ENCODE data around the gene TBX3. TPM values are rescaled to one million over a fixed set of nuclear protein-coding genes. Genes with fewer than 3 reads are reported as not detected.

The TBX3 gene
- total RNA-seq, 2 donors from 2014 or later, result 4.2 to 7.6 TPM

DNA sequence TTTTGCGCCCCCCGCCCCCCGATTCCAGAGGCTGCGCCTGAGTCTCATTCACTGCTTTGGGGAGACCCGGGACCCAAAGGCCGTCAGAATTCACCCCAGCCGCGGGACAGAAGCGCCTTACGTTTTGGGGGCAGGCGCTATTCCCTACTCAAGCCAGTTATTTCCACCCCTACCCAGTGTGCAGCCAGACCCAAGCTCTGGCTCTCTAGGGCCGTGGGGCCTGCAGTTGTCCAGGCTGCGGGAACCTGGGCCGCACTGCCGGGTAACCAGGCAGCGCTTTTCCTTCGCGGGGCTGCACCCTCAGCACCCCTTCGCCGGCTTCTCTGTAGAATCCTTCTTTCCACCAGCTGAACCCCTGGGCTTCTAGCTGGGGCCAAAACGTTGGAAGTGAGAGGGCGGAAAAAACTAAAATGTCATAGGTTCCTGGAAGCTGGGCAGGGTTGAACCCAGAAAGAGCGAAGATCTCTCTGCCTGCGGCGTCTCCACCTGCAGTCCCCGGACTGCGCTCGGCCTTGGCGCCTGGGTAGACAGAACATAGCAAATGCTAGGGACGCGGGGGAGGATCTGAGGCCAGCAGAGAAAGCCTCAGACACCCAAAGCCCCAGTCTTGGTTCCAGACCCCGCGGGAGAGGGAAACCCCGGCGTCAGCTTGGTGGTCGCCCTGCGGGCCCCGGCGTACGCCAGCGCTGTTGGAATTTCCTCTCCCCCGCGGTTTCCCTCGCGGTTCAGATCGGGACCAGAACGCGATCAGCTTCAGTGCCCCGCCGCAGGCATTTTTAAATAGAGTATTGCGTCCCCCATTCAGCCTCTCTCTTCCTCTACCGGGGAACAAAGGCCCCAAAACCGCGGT, 18.3 kb downstream of the TBX3 start:
- no peak for DNase-seq
- no peaks in the 10 kb centered on the region for H3K36me3 ChIP-seq (replicated peaks in 1 of 2; ENCODE audit: insufficient read depth in 1 of 2, low read depth in 2 of 2)
- no peak overlapping the region for H3K27ac ChIP-seq
- peaks cover 4 to 26% of the 10 kb centered on the region in 2 donors for H3K27me3 ChIP-seq
- ATAC-seq, result no peak
- H3K9me3 ChIP-seq, result no peaks in the 10 kb centered on the region
- no peak overlapping the region for H3K4me3 ChIP-seq
- no peak for TF ChIP-seq POLR2A (IDR thresholded peaks at IDR 0.05)
- TF ChIP-seq, protein P1, sequence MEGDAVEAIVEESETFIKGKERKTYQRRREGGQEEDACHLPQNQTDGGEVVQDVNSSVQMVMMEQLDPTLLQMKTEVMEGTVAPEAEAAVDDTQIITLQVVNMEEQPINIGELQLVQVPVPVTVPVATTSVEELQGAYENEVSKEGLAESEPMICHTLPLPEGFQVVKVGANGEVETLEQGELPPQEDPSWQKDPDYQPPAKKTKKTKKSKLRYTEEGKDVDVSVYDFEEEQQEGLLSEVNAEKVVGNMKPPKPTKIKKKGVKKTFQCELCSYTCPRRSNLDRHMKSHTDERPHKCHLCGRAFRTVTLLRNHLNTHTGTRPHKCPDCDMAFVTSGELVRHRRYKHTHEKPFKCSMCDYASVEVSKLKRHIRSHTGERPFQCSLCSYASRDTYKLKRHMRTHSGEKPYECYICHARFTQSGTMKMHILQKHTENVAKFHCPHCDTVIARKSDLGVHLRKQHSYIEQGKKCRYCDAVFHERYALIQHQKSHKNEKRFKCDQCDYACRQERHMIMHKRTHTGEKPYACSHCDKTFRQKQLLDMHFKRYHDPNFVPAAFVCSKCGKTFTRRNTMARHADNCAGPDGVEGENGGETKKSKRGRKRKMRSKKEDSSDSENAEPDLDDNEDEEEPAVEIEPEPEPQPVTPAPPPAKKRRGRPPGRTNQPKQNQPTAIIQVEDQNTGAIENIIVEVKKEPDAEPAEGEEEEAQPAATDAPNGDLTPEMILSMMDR (IDR thresholded peaks at IDR 0.05), result no peak
- intact Hi-C loops (cut with DNase I), result no loop called here
- H3K4me1 ChIP-seq, result peaks cover 22% of the 10 kb centered on the region
- 6 to 34% methylated on average over 30 to 53 of the region's 54 CpGs for WGBS, 2 donors

DNA sequence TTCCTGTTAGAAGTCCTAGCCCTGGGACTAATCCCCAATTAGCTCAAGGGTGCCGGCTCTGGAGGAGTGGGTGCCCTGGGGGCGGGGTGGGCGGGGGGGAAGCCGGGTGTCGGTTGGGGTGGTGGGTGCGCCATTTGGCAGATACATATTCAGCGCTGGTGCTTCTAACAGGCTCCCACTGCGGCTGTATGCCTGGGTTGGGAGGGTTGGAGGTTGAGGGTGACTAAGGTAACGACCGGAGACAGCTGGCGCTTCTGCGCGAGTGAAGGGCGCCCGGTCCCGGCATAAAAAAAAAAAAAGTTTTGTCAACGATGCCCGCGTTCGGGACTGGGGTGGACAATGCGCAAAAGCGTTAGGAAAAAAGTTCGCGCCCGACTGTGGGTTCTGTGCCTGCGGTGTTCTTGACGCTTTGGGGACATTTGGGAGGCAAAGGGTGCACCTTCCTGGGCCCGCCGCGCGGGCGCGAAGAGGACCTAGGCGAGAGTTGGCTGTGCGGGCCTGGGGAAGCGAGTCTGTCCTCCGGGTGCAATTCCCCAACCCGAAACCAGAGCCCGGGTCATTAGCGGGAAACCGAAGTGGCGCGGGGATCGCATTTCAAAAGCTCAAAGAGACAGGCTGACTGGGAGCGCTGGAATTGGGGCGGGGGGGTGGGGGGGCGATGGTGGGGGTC, 19.2 kb downstream of the TBX3 start:
- H3K4me1 ChIP-seq, result peaks cover 22% of the 10 kb centered on the region
- TF ChIP-seq POLR2A (IDR thresholded peaks at IDR 0.05), result no peak
- TF ChIP-seq, protein P1 (IDR thresholded peaks at IDR 0.05), result no peak
- WGBS, 2 donors, result 6 to 12% methylated on average over 38 to 44 of the region's 47 CpGs
- no peak overlapping the region for H3K4me3 ChIP-seq
- H3K36me3 ChIP-seq (replicated peaks in 1 of 2; ENCODE audit: insufficient read depth in 1 of 2, low read depth in 2 of 2), result no peaks in the 10 kb centered on the region
- ATAC-seq (no peak), DNase-seq (no peak)
- H3K27ac ChIP-seq, result no peak overlapping the region
- H3K27me3 ChIP-seq, result peaks cover 4 to 22% of the 10 kb centered on the region in 2 donors
- intact Hi-C loops (cut with DNase I), result loop anchor here (5.0 kb wide), 1 partner anchor 1088 kb away; no protein-coding TSS in a partner anchor
- H3K9me3 ChIP-seq, result no peaks in the 10 kb centered on the region

DNA sequence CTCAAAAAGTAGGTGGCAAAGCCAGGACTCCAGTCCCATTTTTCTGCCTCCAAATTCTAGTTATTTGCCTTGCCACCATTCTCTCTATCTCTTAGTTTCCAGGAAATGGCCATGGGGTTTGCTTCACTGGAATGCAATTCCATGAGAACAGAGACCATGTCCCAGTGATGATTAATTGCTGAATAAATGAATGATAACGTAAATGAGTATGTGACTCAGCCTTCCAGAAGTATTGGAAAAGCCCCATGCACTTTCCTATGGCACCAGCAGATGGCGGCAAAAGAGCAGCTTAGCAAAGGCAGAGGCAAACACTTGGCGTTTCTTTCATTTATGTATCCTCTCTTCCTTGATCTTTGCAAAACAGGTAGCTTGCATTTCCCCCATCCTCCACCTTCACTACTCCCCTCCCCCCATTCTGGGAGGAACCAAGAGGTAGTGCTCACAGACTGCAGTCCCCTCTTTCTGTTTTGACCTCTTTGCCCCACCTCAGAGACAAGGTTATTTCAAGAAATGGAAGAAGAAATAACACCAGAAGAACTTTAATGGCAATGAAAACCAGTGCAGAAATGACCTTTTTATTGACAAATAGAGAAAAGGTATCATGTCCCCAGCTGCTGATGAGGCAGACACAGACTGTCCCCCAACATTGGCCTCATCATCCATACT, 21.3 kb downstream of the TBX3 start:
- peaks cover 11% of the 10 kb centered on the region for H3K4me1 ChIP-seq
- intact Hi-C loops (cut with DNase I), result loop anchor here (5.0 kb wide), 1 partner anchor 1090 kb away; no protein-coding TSS in a partner anchor
- no peaks in the 10 kb centered on the region for H3K9me3 ChIP-seq
- H3K4me3 ChIP-seq, result no peak overlapping the region
- peak overlapping the region in 1 of 4 donors; percentile 30 for H3K27ac ChIP-seq
- H3K27me3 ChIP-seq, result peaks cover 4 to 18% of the 10 kb centered on the region in 2 donors
- TF ChIP-seq, protein P1 (IDR thresholded peaks at IDR 0.05), result peak; percentile 80 to 97 (median 95)
- TF ChIP-seq POLR2A (IDR thresholded peaks at IDR 0.05), result no peak
- DNase-seq (peak; percentile 86 to 92 (median 88)), ATAC-seq (peak; percentile 89)
- no peaks in the 10 kb centered on the region for H3K36me3 ChIP-seq (replicated peaks in 1 of 2; ENCODE audit: insufficient read depth in 1 of 2, low read depth in 2 of 2)
- 0 to 1% methylated on average over 3 of the region's 3 CpGs for WGBS, 2 donors

DNA sequence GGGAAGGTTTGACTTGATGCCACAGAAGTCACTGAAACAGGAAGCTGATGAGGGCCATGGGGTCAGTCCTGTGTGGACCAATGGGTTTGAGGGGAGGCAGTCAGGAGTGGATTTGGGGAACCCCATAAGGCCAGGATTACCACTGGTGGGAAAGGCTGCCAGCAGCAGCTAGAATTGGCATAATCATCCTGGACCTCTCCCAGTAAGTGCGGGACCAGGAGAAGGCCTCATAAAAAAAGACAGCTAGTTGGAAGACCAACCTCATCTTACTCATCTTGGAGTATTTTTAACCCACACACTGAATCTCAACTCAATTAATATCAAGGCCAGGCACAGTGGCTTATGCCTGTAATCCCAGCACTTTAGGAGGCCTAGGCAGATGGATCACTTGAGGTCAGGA, 22.7 kb downstream of the TBX3 start:
- DNase-seq (no peak), ATAC-seq (no peak)
- no peak overlapping the region for H3K27ac ChIP-seq
- 75 to 76% methylated on average over 1 of the region's 1 CpG for WGBS, 2 donors
- peaks cover 5% of the 10 kb centered on the region for H3K4me1 ChIP-seq
- H3K9me3 ChIP-seq, result no peaks in the 10 kb centered on the region
- H3K36me3 ChIP-seq (replicated peaks in 1 of 2; ENCODE audit: insufficient read depth in 1 of 2, low read depth in 2 of 2), result no peaks in the 10 kb centered on the region
- intact Hi-C loops (cut with DNase I), result loop anchor here (5.0 kb wide), 1 partner anchor 1091 kb away; no protein-coding TSS in a partner anchor
- peaks cover 0 to 4% of the 10 kb centered on the region in 2 donors for H3K27me3 ChIP-seq
- H3K4me3 ChIP-seq, result no peak overlapping the region
- TF ChIP-seq, protein P1 (IDR thresholded peaks at IDR 0.05), result no peak
- TF ChIP-seq POLR2A (IDR thresholded peaks at IDR 0.05), result no peak
